Neural cell (in vitro differentiated cells): Measurements from ENCODE around the gene C1RL.

Experiments used
- EP300 ChIP-seq: fragments of 450-650 bp; conservative IDR thresholded peaks from 2 replicates; pipeline ENCODE4 v1.6.1; 2014; ENCODE audit warnings: antibody characterized with exemption, mild to moderate bottlenecking, moderate library complexity; ENCODE audit not compliant: poor library complexity, severe bottlenecking
- EZH2 ChIP-seq: fragments of 200-600, 300-800 bp; shearing (Covaris generic), sonication (generic); IDR thresholded peaks from 2 replicates; pipeline ENCODE4 v1.6.1; 2014; ENCODE audit warnings: antibody characterized with exemption, low read length, borderline replicate concordance, mild to moderate bottlenecking; ENCODE audit not compliant: insufficient read depth, poor library complexity, severe bottlenecking
- POLR2AphosphoS5 ChIP-seq: IDR thresholded peaks from 2 replicates; pipeline ENCODE4 v1.6.1; 2012
- TF ChIP-seq, protein P1 (sequence below): IDR thresholded peaks from 2 replicates; pipeline ENCODE4 v1.6.1; 2012; ENCODE audit warnings: borderline replicate concordance
- TF ChIP-seq, protein P2 (sequence below): fragments of 450-650 bp; IDR thresholded peaks from 2 replicates; pipeline ENCODE4 v1.5.1; 2014; ENCODE audit warnings: antibody characterized with exemption, mild to moderate bottlenecking, moderate library complexity; ENCODE audit not compliant: poor library complexity, severe bottlenecking

DNA sequence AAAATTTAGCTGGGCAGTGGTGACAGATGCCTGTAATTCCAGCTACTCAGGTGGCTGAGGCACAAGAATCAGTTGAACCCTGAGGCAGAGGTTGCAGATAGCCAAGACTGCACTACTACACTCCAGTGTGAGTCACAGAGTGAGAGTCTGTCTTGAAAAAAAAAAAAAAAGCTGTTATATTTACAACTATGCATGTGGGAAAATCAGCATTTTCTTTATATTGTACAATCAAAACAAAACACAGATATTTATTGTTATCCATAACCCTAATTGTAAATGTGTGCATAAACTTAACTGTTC is 29.2 kb downstream of the C1RL start:
- TF ChIP-seq, protein P1, sequence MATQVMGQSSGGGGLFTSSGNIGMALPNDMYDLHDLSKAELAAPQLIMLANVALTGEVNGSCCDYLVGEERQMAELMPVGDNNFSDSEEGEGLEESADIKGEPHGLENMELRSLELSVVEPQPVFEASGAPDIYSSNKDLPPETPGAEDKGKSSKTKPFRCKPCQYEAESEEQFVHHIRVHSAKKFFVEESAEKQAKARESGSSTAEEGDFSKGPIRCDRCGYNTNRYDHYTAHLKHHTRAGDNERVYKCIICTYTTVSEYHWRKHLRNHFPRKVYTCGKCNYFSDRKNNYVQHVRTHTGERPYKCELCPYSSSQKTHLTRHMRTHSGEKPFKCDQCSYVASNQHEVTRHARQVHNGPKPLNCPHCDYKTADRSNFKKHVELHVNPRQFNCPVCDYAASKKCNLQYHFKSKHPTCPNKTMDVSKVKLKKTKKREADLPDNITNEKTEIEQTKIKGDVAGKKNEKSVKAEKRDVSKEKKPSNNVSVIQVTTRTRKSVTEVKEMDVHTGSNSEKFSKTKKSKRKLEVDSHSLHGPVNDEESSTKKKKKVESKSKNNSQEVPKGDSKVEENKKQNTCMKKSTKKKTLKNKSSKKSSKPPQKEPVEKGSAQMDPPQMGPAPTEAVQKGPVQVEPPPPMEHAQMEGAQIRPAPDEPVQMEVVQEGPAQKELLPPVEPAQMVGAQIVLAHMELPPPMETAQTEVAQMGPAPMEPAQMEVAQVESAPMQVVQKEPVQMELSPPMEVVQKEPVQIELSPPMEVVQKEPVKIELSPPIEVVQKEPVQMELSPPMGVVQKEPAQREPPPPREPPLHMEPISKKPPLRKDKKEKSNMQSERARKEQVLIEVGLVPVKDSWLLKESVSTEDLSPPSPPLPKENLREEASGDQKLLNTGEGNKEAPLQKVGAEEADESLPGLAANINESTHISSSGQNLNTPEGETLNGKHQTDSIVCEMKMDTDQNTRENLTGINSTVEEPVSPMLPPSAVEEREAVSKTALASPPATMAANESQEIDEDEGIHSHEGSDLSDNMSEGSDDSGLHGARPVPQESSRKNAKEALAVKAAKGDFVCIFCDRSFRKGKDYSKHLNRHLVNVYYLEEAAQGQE = no peak
- TF ChIP-seq, protein P2, sequence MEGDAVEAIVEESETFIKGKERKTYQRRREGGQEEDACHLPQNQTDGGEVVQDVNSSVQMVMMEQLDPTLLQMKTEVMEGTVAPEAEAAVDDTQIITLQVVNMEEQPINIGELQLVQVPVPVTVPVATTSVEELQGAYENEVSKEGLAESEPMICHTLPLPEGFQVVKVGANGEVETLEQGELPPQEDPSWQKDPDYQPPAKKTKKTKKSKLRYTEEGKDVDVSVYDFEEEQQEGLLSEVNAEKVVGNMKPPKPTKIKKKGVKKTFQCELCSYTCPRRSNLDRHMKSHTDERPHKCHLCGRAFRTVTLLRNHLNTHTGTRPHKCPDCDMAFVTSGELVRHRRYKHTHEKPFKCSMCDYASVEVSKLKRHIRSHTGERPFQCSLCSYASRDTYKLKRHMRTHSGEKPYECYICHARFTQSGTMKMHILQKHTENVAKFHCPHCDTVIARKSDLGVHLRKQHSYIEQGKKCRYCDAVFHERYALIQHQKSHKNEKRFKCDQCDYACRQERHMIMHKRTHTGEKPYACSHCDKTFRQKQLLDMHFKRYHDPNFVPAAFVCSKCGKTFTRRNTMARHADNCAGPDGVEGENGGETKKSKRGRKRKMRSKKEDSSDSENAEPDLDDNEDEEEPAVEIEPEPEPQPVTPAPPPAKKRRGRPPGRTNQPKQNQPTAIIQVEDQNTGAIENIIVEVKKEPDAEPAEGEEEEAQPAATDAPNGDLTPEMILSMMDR = no peak
- TF ChIP-seq EZH2 (no peak), EP300 (no peak), POLR2AphosphoS5 (no peak)
